ENCODE results near the gene SDCBP2.

- TF ChIP-seq CTCF (optimal IDR thresholded peaks at IDR 0.05 in 1 of 3, IDR thresholded peaks at IDR 0.05 in 1 of 3, conservative IDR thresholded peaks at IDR 0.05 in 1 of 3; ENCODE audit: extremely low read depth in 1 of 3, insufficient read depth in 2 of 3, low read length in 3 of 3), result no peak
- TF ChIP-seq EZH2 (IDR thresholded peaks at IDR 0.05; ENCODE audit: low read length), result no peak
These were observed 9.5 kb downstream of the SDCBP2 start for GRCh38 chr20:1319462-1319861.

Measured in keratinocyte (primary cell).